HG02852 (cell line): Measurements from ENCODE around the gene ITPR1.

Source experiments
- ATAC-seq: cut with Tn5 transposase; IDR thresholded peaks from one replicate; pipeline ENCODE4 v1.9.1; 2021; ENCODE audit warnings: mild to moderate bottlenecking, moderate library complexity; ENCODE audit not compliant: unreplicated experiment

Gene ITPR1

GRCh38 chr3:4738737-4739274, 245.7 kb downstream of the ITPR1 start:
- ATAC-seq = no peak

GRCh38 chr3:4739289-4740236, 246.4 kb downstream of the ITPR1 start:
- ATAC-seq = no peak

DNA sequence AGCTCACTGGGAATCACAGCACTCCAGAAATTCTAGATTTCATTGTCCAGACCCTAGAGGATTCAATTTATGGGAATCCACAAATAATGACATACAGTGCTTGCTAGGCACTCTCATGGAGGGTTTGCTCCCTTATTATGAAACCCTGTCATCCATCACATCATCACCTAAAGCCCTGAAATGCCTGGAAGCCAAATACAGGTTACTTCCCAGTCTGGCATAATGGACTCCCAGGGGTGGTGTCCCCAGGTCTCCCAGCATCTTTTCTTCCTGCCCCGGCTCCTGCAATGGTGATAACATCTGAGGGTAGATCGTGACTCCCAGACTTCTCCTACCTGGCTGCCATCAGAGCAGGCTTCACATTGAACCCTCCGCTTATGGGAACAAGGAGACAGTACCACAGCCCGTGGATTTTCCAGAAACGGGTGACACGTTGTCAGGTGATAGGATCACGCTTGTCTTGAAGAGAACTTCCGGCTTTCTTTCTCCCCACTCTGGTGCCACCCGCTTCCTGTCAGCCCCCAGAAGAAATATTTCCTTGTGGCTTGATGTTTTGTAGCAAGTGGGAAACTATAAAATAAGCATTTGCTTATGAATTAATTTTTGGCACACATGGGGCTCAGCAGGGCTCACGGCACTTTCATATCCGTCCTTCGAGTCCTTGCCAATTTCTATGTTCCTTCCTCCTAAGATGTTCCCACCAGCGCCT, 247.4 kb downstream of the ITPR1 start:
- no peak for ATAC-seq

DNA sequence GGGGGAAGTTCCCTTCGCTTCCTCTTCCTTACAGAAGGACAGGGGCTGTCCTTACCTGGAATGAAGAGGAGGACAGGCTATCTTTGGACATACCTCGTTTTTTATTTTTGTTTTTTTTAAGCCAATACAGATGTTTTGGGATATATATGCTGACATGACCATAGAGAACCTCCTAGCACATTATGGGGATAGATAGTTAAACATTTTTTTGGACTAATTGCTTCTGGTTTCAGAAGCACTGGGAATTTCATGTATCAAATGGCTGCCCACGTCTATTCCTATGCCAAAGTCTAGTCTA, 247.9 kb downstream of the ITPR1 start:
- ATAC-seq = no peak

DNA sequence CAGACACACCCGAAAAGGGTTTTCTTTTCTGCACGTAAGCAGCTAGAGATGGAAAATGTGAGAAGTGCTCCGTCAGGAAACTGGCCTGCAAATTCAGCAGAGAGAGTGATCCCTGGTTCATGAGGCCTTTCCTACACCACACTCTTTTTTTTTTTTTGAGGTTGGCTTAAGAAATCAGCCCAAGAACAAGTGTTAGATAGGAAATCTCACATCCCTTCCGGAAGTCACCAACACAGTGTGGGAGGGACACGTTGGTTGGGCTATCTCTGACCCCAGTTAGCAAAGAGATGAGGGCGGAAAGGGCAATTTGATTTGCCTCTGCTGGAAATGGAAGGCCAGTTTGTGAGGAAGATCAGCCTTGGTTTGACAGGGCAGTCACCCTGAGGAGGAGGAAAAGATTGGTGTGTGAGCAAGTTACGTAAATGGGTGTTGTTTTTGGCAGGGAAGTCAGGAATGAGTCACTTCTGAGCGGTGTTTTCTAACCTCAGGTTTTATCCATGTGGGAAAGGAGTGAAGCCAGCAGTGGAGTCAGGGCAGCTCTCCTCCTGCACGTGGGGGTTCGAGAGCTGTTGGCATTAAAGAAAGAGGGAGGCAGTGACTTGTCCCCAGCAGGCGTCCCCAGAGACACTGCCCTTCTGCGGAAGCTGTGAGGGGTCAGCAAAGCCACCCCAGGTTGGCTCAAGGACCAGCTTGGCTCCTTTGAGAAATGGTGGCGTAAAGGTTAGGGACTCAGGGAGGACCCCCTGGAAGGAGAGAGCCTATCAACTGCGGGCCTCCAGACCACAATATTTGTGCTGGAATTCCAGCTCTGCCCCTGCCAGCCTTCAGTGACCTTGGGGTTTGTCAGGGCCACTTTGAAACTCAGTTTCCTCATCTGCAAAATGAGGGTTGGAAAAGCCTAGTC, 248.5 kb downstream of the ITPR1 start:
- ATAC-seq = no peak

GRCh38 chr3:4742359-4742758, 249.2 kb downstream of the ITPR1 start:
- ATAC-seq = no peak

DNA sequence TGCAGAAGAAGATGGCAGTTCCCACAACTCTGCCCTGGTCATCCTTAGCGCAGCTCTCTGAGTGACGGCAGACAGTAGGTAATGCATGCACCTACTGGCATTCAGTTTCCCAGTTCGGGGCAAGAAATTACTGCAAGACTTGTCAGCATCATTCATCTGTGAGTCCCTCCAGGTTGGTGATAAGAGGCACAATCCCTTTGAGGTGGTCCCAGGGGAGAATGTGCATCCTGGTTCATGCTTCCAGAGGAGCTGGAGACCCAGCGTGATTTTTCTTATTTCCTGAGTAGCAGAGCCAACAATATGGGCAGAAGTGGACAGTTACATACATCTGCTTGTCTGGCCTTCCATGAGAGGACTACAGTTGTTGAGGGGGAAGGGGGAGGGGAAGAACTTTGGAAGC, 250.2 kb downstream of the ITPR1 start:
- no peak for ATAC-seq

DNA sequence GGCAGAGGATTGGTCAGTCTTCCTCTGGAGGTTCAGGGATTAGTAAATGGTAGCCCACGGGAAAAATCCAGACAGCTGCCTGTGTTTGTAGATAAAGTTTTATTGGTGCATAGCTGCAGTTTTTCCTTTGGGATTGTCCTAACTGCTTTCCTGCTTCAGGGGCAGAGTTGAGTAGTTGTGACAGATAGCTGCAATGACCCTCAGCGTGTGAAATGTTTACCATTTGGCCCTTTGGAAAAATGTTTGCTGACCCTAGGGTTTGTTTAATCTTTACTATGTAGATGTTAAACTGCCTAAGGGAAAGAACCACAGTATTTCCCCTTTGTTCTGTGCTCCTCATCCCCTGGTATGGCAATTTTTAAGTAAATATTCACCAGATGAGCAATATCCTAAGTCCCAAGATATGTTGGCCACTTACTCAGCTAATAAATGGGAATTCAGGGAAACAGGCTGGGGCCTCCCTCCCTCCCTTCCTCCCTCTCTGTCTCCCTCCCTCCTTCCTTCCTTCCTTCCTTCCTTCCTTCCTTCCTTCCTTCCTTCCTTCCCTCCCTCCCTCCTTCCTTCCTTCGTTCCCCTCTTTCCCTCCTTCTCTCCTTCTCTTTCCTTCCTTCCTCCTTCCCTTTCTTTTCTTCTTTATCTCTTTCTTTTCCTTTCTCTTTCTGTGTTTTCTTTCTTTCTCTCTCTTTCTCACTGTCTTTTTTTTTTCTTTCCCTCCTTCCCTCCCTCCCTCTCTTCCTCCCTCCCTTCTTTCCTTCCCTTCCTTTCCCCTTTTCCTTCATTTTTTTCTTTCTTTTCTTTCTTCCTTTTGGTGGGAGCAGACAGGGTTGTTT, 251.5 kb downstream of the ITPR1 start:
- ATAC-seq = no peak

GRCh38 chr3:4745235-4745610, 252.1 kb downstream of the ITPR1 start:
- no peak for ATAC-seq

- ATAC-seq = no peak
Measured at GRCh38 chr3:4746241-4746958, 253.3 kb downstream of the ITPR1 start.

DNA sequence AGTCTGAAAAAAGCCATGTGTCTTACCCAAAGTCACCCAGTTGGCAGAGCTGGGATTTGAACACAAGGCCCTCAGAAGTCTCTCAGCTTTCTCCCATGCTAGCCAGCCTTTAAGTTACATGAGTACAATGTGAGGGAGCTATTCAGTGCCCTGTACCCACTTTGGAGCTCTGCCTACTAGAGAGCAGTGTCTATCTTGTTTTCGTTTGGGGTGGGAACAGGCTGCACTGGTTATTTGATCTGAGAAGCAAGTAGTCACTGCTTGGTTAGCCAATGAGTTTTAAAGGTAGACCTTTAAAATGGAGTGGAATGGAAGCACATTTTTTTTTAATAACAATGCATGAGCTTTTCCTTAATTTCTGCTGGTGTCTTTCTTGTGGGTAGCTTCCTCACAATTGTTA, 255.0 kb downstream of the ITPR1 start:
- no peak for ATAC-seq

DNA sequence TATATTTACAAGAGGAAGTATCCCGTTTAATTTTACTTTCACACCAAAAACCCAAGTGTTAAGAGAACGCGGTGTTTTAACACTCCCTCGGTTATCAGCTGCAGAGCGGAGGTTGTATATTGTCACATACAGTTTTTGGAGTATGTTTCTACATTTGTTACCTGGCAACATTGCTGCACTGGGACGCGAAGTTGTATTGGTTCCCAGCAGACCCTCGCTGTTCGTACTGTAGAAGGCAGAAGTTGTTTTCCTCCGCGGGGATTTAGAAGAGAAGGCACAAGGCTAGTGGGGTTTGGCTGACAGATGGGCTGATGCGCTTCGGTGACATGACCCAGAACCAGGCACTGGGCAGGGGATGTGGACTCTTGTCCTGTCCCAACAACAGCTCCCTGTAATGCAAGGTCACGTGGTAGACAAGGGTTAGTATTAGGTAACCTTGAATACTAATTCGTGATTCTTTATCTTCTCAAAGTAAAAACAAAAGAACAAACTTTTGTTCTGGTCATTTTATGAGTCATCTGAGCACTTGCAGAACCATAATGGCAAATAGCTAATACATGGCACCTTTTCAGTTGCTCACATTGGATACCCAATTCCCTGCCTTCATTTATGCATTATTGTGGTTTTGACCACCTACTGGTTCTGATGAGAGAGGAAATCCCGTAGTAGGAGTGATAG, 255.7 kb downstream of the ITPR1 start:
- ATAC-seq = peak; percentile 58

DNA sequence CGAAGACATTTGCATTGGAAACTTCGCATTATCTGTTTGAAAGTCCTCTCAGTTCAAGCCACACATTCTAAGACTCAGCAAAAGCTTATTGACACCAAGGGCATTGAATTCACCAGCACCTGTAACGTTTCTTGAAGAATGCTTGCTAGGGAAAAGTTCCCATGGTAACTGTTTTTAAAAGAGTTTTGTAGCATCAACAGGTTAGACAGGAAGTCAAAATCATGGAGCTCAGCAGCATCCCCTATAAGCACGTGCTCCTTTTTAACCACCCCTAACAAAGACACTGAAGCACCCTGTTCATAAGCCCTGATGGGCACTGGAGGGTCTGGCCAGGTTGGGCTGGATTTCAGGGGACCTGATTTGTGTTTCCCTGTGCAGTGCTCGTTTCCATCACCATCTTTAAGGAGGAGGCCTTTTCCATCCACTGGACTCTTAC, 256.4 kb downstream of the ITPR1 start:
- ATAC-seq = peak; percentile 30

DNA sequence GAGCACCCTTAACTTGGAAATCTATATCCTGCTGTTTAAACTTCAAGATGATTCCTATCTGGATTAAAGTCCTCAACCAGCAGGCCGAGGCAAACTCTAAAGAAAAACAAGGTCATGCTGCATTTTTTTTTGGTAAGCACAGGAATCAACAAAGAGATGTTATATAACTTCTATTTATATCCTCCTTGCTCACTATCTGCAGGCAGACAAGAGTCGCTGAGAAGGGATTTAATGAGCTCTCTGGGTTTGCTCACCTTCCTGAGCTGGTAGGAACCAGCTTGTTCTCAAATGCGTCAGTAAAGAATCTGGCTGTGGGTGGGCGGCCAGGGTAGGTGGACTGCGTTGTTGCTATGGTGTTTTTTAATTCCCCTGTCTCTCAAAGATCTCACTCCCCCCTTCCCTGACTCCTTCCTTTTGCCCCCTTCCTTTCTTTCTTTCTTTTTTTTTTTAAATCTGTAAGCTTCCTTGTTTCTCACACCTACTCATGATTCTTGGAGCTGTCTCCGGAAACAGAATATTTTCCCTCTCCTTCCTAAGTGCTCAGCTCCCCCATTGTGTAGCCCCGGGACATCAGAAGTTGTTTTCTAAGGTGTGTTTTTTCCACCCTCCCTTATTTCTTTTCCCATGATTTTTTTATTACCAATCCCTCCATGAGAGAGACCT, 257.3 kb downstream of the ITPR1 start:
- ATAC-seq = no peak

DNA sequence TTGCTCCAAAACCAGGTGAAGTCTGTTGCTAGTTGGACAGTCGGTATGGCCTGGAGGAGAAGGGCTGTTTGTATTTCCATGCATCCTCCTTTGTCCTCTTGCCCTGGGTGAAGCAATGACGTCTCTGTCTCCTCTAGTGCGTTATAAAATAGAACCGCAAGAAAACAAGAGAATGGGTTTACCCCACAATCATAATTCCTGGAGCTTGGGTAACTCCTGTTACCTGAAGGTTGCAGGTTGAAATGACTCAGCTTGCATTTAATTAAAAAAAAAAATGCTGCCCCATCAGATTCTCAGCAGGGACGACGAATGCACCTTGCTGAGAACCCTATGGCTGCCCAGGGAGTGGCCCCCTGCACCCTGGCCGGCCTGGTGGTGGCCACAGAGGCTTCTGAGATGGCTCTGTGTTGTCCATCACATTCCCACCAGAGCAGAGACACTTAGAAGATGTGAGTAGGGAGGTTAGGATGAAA, 257.9 kb downstream of the ITPR1 start:
- ATAC-seq = no peak

GRCh38 chr3:4751502-4752101, 258.5 kb downstream of the ITPR1 start:
- no peak for ATAC-seq

- no peak for ATAC-seq
Measured at GRCh38 chr3:4752201-4753072, 259.3 kb downstream of the ITPR1 start.
